HepG2 (cell line): ENCODE results near the gene FAM131A. TPM values are rescaled to one million over a fixed set of nuclear protein-coding genes. Genes with fewer than 3 reads are reported as not detected.

Source experiments
- ATF5 ChIP-seq: sonication (generic); formaldehyde crosslinking; IDR thresholded peaks from 2 replicates; pipeline ENCODE4 v1.4.0; 2020; ENCODE audit warnings: mild to moderate bottlenecking, low read depth, missing genetic modification reagents
- CBX1 ChIP-seq: IDR thresholded peaks from one replicate; pipeline ENCODE4 v1.6.1; 2016; ENCODE audit warnings: antibody characterized with exemption, low read depth
- CC2D1A ChIP-seq: sonication (generic); formaldehyde crosslinking; IDR thresholded peaks from 2 replicates; pipeline ENCODE4 v1.8.1; 2023; ENCODE audit warnings: mild to moderate bottlenecking, missing genetic modification reagents
- CREB3 ChIP-seq: sonication (generic); formaldehyde crosslinking; IDR thresholded peaks from 2 replicates; pipeline ENCODE4 v1.5.0; 2020; ENCODE audit warnings: missing genetic modification reagents
- DBP ChIP-seq: sonication (generic); formaldehyde crosslinking; IDR thresholded peaks from 2 replicates; pipeline ENCODE4 v1.4.0; 2020; ENCODE audit warnings: missing genetic modification reagents; ENCODE audit errors: not compliant biosample characterization
- DMAP1 ChIP-seq: IDR thresholded peaks from 2 replicates; pipeline ENCODE4 v1.6.1; 2016
- DNMT1 ChIP-seq: sonication (generic); formaldehyde crosslinking; IDR thresholded peaks from 2 replicates; pipeline ENCODE4 v1.5.1; 2020; ENCODE audit warnings: mild to moderate bottlenecking, missing genetic modification reagents
- FOSL2 ChIP-seq: sonication (generic); formaldehyde crosslinking; IDR thresholded peaks from 2 replicates; pipeline ENCODE4 v1.4.0; 2020; ENCODE audit warnings: missing genetic modification reagents
- HDAC2 ChIP-seq: sonication (generic); formaldehyde crosslinking; IDR thresholded peaks from 2 replicates; pipeline ENCODE4 v1.4.0; 2020; ENCODE audit warnings: missing genetic modification reagents
- HMG20B ChIP-seq: conservative IDR thresholded peaks from 2 replicates; pipeline ENCODE4 v1.6.1; 2016; ENCODE audit warnings: missing genetic modification reagents, missing compliant biosample characterization
- MIXL1 ChIP-seq: IDR thresholded peaks from 2 replicates; pipeline ENCODE4 v1.6.1; 2016
- NR0B2 ChIP-seq: sonication (generic); formaldehyde crosslinking; IDR thresholded peaks from 2 replicates; pipeline ENCODE4 v1.4.0; 2020; ENCODE audit warnings: mild to moderate bottlenecking, missing genetic modification reagents
- PLSCR1 ChIP-seq: sonication (generic); formaldehyde crosslinking; IDR thresholded peaks from 2 replicates; pipeline ENCODE4 v1.5.0; 2020; ENCODE audit warnings: missing genetic modification reagents, mild to moderate bottlenecking, borderline replicate concordance
- SNAPC2 ChIP-seq: sonication (generic); formaldehyde crosslinking; IDR thresholded peaks from 2 replicates; pipeline ENCODE4 v1.8.1; 2022; ENCODE audit warnings: mild to moderate bottlenecking, missing genetic modification reagents
- UBTF ChIP-seq: sonication (generic); formaldehyde crosslinking; IDR thresholded peaks from 2 replicates; pipeline ENCODE4 v1.4.0; 2020; ENCODE audit warnings: mild to moderate bottlenecking, missing genetic modification reagents
- ZFP91 ChIP-seq: sonication (generic); formaldehyde crosslinking; IDR thresholded peaks from 2 replicates; pipeline ENCODE4 v1.9.0; 2022; ENCODE audit warnings: missing genetic modification reagents, mild to moderate bottlenecking, borderline replicate concordance
- ZNF124 ChIP-seq: sonication (generic); formaldehyde crosslinking; IDR thresholded peaks from 2 replicates; pipeline ENCODE4 v1.4.0; 2020; ENCODE audit warnings: missing genetic modification reagents
- ZNF33B ChIP-seq: sonication (generic); formaldehyde crosslinking; IDR thresholded peaks from 2 replicates; pipeline ENCODE4 v1.5.1; 2020; ENCODE audit warnings: mild to moderate bottlenecking, missing genetic modification reagents
- ZNF567 ChIP-seq: sonication (generic); formaldehyde crosslinking; IDR thresholded peaks from 2 replicates; pipeline ENCODE4 v1.8.1; 2023; ENCODE audit warnings: mild to moderate bottlenecking, missing genetic modification reagents, borderline replicate concordance
- ZNF577 ChIP-seq: sonication (generic); formaldehyde crosslinking; IDR thresholded peaks from 2 replicates; pipeline ENCODE4 v1.4.0; 2020; ENCODE audit warnings: mild to moderate bottlenecking, low read depth, missing genetic modification reagents, borderline replicate concordance
- ZNF749 ChIP-seq: sonication (generic); formaldehyde crosslinking; IDR thresholded peaks from 2 replicates; pipeline ENCODE4 v1.8.0; 2022; ENCODE audit warnings: mild to moderate bottlenecking, missing genetic modification reagents, moderate library complexity, borderline replicate concordance
- polyA plus RNA-seq, 8 experiments: library from polyadenylated mRNA; depleted of rRNA in 3 of 8; stranded (reverse) in 7 of 8; unstranded in 1 of 8; fragments of >200 nt; fragmentation: Illumina TruSeq in 4 of 8; extraction: Trizol in 4 of 8; gene quantifications; 2 replicates each; pipeline versions ENCODE4 v1.2.1 to v1.2.3, GENCODE V29; 2011 to 2016; ENCODE audit warnings: low read depth in 4 of 8, missing spikeins in 1 of 8, mixed read lengths in 1 of 8; ENCODE audit not compliant: insufficient read depth in 1 of 8
- total RNA-seq, 5 experiments: library from RNA; depleted of rRNA; stranded (reverse); fragments of >200 nt; fragmentation: Illumina TruSeq; extraction: Trizol; gene quantifications; 2 replicates each; pipeline ENCODE4 v1.2.3, GENCODE V29; 2016; ENCODE audit warnings: low read depth in 1 of 5

FAM131A gene
- total and polyA plus RNA-seq, 2 of the 13 experiments (the other 11 are each of a cell fraction or from before 2014, with no cell fraction given): 9.2 to 9.3 TPM

GRCh38 chr3:184362668-184363546 is 25.5 kb downstream of the FAM131A start (continued):
- peak; percentile 70; the same call in 1 of the 2 replicates for TF ChIP-seq HMG20B
- peak; percentile 80; the same call in 1 of the 2 replicates for TF ChIP-seq ATF5 (CRISPR knock-in tag)
- 0 out of 2 replicates have a peak, but pooled peaks have one; percentile 21 for TF ChIP-seq ZNF577 (CRISPR knock-in tag)
- TF ChIP-seq CREB3 (CRISPR knock-in tag): no peak
- peak; percentile 92 for TF ChIP-seq ZFP91
- peak; percentile 84; the same call in 1 of the 2 replicates for TF ChIP-seq ZNF33B (CRISPR knock-in tag)
- peak; percentile 20; the same call in 1 of the 2 replicates for TF ChIP-seq DNMT1
- TF ChIP-seq MIXL1 (CRISPR knock-in tag): no peak; the same call in none of the 2 replicates
- TF ChIP-seq SNAPC2 (CRISPR knock-in tag): 0 out of 2 replicates have a peak, but pooled peaks have one; percentile 72
- no peak for TF ChIP-seq PLSCR1 (CRISPR knock-in tag)
- peak; percentile 63; the same call in 1 of the 2 replicates for TF ChIP-seq ZNF567 (CRISPR knock-in tag)
- peak; percentile 56 for TF ChIP-seq FOSL2 (CRISPR knock-in tag)
- TF ChIP-seq CC2D1A (CRISPR knock-in tag): no peak
- no peak for TF ChIP-seq DBP (CRISPR knock-in tag)
- TF ChIP-seq DMAP1: peak; percentile 94
- peak; percentile 79; the same call in 1 of the 2 replicates for TF ChIP-seq ZNF124
- peak; percentile 14 for TF ChIP-seq CBX1
- TF ChIP-seq UBTF (CRISPR knock-in tag): peak; percentile 94
- peak; percentile 80 for TF ChIP-seq NR0B2 (CRISPR knock-in tag)
- peak; percentile 39; the same call in 1 of the 2 replicates for TF ChIP-seq ZNF749 (CRISPR knock-in tag)
- peak; percentile 84 for TF ChIP-seq HDAC2 (CRISPR knock-in tag)
